ENCODE measurements around the gene MCUB. TPM values are rescaled to one million over a fixed set of nuclear protein-coding genes. Genes with fewer than 3 reads are reported as not detected.

The MCUB gene
- total RNA-seq, 8 experiments from 2014 or later: 2.8 to 12.1 (median 7.8) TPM

GRCh38 chr4:109614015-109614414 lies 54.0 kb downstream of the MCUB start:
- in situ Hi-C loops (cut with MboI; ENCODE audit: low pct_unique_long_range_greater_than_20kb in 2 of 9, low sequenced_read_pairs in 9 of 9, unreplicated experiment in 9 of 9): no loop called here
- Histone ChIP-seq H3K4me3 (no peak overlapping the region), H3K4me1 (replicated peaks in 1 of 2) (peaks cover 8 to 19% of the 10 kb centered on the region in 2 donors), H3K27ac (no peak overlapping the region)
- WGBS, 10 experiments: 60 to 100% (median 100%) methylated on average over 1 of the region's 1 CpG; no CpG with 5 or more reads in 5 of the 10 experiments
- ATAC-seq (replicated peaks in 6 of 8): no peak

GRCh38 chr4:109614466-109614865 lies 54.4 kb downstream of the MCUB start:
- ATAC-seq (replicated peaks in 6 of 8): no peak
- Histone ChIP-seq H3K4me3 (no peak overlapping the region), H3K4me1 (replicated peaks in 1 of 2) (peaks cover 8 to 19% of the 10 kb centered on the region in 2 donors), H3K27ac (no peak overlapping the region)
- 64 to 94% (median 85%) methylated on average over 2 to 5 of the region's 5 CpGs; no CpG with 5 or more reads in 2 of the 10 experiments for WGBS, 10 experiments
- in situ Hi-C loops (cut with MboI; ENCODE audit: low pct_unique_long_range_greater_than_20kb in 2 of 9, low sequenced_read_pairs in 9 of 9, unreplicated experiment in 9 of 9): no loop called here

GRCh38 chr4:109615742-109616141 lies 55.7 kb downstream of the MCUB start:
- in situ Hi-C loops (cut with MboI; ENCODE audit: low pct_unique_long_range_greater_than_20kb in 2 of 9, low sequenced_read_pairs in 9 of 9, unreplicated experiment in 9 of 9): no loop called here
- H3K4me3 ChIP-seq: no peak overlapping the region
- no peak for ATAC-seq (replicated peaks in 6 of 8)
- H3K27ac ChIP-seq: no peak overlapping the region
- H3K4me1 ChIP-seq (replicated peaks in 1 of 2): peaks cover 8 to 19% of the 10 kb centered on the region in 2 donors
- 50 to 100% (median 67%) methylated on average over 1 to 2 of the region's 2 CpGs; no CpG with 5 or more reads in 3 of the 10 experiments for WGBS, 10 experiments

GRCh38 chr4:109616243-109616642 lies 56.2 kb downstream of the MCUB start:
- in situ Hi-C loops (cut with MboI; ENCODE audit: low pct_unique_long_range_greater_than_20kb in 2 of 9, low sequenced_read_pairs in 9 of 9, unreplicated experiment in 9 of 9): no loop called here
- peak; percentile 45 to 98 (median 86) for ATAC-seq (replicated peaks in 6 of 8)
- no peak overlapping the region for H3K4me3 ChIP-seq
- no peak overlapping the region for H3K27ac ChIP-seq
- H3K4me1 ChIP-seq (replicated peaks in 1 of 2): peaks cover 8 to 19% of the 10 kb centered on the region in 2 donors
- 9 to 100% (median 40%) methylated on average over 1 of the region's 1 CpG; no CpG with 5 or more reads in 3 of the 10 experiments for WGBS, 10 experiments

GRCh38 chr4:109622626-109623025 lies 62.6 kb downstream of the MCUB start:
- in situ Hi-C loops (cut with MboI; ENCODE audit: low pct_unique_long_range_greater_than_20kb in 2 of 9, low sequenced_read_pairs in 9 of 9, unreplicated experiment in 9 of 9): no loop called here
- Histone ChIP-seq H3K4me3 (no peak overlapping the region), H3K27ac (no peak overlapping the region), H3K4me1 (replicated peaks in 1 of 2) (peaks cover 0 to 5% of the 10 kb centered on the region in 2 donors)
- ATAC-seq (replicated peaks in 6 of 8): no peak
- 80 to 100% (median 89%) methylated on average over 1 to 6 of the region's 7 CpGs; no CpG with 5 or more reads in 3 of the 10 experiments for WGBS, 10 experiments

GRCh38 chr4:109624536-109624935 lies 64.5 kb downstream of the MCUB start:
- no peak overlapping the region for H3K4me3 ChIP-seq
- H3K27ac ChIP-seq: no peak overlapping the region
- in situ Hi-C loops (cut with MboI; ENCODE audit: low pct_unique_long_range_greater_than_20kb in 2 of 9, low sequenced_read_pairs in 9 of 9, unreplicated experiment in 9 of 9): no loop called here
- WGBS, 10 experiments: 88 to 100% (median 96%) methylated on average over 1 to 2 of the region's 2 CpGs; no CpG with 5 or more reads in 3 of the 10 experiments
- no peak for ATAC-seq (replicated peaks in 6 of 8)
- H3K4me1 ChIP-seq (replicated peaks in 1 of 2): no peaks in the 10 kb centered on the region

- 70 to 100% (median 95%) methylated on average over 1 to 3 of the region's 4 CpGs; no CpG with 5 or more reads in 3 of the 10 experiments for WGBS, 10 experiments
- in situ Hi-C loops (cut with MboI; ENCODE audit: low pct_unique_long_range_greater_than_20kb in 2 of 9, low sequenced_read_pairs in 9 of 9, unreplicated experiment in 9 of 9): no loop called here
- no peak overlapping the region for H3K4me3 ChIP-seq
Observed at GRCh38 chr4:109627361-109627760, 67.3 kb downstream of the MCUB start.

GRCh38 chr4:109629775-109630174 lies 69.7 kb downstream of the MCUB start:
- in situ Hi-C loops (cut with MboI; ENCODE audit: low pct_unique_long_range_greater_than_20kb in 2 of 9, low sequenced_read_pairs in 9 of 9, unreplicated experiment in 9 of 9): no loop called here

More at GRCh38 chr4:109627361-109627760, 67.3 kb downstream of the MCUB start:
- no peak for ATAC-seq (replicated peaks in 6 of 8)
- no peak overlapping the region for H3K27ac ChIP-seq
- H3K4me1 ChIP-seq (replicated peaks in 1 of 2): peaks cover 0 to 2% of the 10 kb centered on the region in 2 donors

GRCh38 chr4:109631532-109632108 lies 71.6 kb downstream of the MCUB start:
- ATAC-seq (replicated peaks in 6 of 8): peak in 7 of 8 experiments; percentile 42 to 90 (median 55)
- in situ Hi-C loops (cut with MboI; ENCODE audit: low pct_unique_long_range_greater_than_20kb in 2 of 9, low sequenced_read_pairs in 9 of 9, unreplicated experiment in 9 of 9): no loop called here
- WGBS, 10 experiments: 6 to 78% (median 49%) methylated on average over 1 to 4 of the region's 5 CpGs; no CpG with 5 or more reads in 1 of the 10 experiments
- peaks cover 0 to 2% of the 10 kb centered on the region in 2 donors for H3K4me1 ChIP-seq (replicated peaks in 1 of 2)
- no peak overlapping the region for H3K4me3 ChIP-seq
- no peak overlapping the region for H3K27ac ChIP-seq

More at GRCh38 chr4:109629775-109630174, 69.7 kb downstream of the MCUB start:
- WGBS, 10 experiments: 0 to 80% (median 40%) methylated on average over 1 to 4 of the region's 4 CpGs; no CpG with 5 or more reads in 1 of the 10 experiments
- Histone ChIP-seq H3K27ac (no peak overlapping the region), H3K4me3 (no peak overlapping the region), H3K4me1 (replicated peaks in 1 of 2) (peaks cover 0 to 2% of the 10 kb centered on the region in 2 donors)
- peak in 1 of 8 experiments; percentile 79 for ATAC-seq (replicated peaks in 6 of 8)

- in situ Hi-C loops (cut with MboI; ENCODE audit: low pct_unique_long_range_greater_than_20kb in 2 of 9, low sequenced_read_pairs in 9 of 9, unreplicated experiment in 9 of 9): no loop called here
- no peak for ATAC-seq (replicated peaks in 6 of 8)
- 50 to 100% (median 97%) methylated on average over 1 to 2 of the region's 2 CpGs; no CpG with 5 or more reads in 2 of the 10 experiments for WGBS, 10 experiments
- no peak overlapping the region for H3K27ac ChIP-seq
- H3K4me1 ChIP-seq (replicated peaks in 1 of 2): no peaks in the 10 kb centered on the region
- H3K4me3 ChIP-seq: no peak overlapping the region
Observed at GRCh38 chr4:109640644-109641043, 80.6 kb downstream of the MCUB start.

GRCh38 chr4:109645874-109646710 lies 86.0 kb downstream of the MCUB start:
- H3K4me1 ChIP-seq (replicated peaks in 1 of 2): no peaks in the 10 kb centered on the region
- in situ Hi-C loops (cut with MboI; ENCODE audit: low pct_unique_long_range_greater_than_20kb in 2 of 9, low sequenced_read_pairs in 9 of 9, unreplicated experiment in 9 of 9): no loop called here
- no peak overlapping the region for H3K27ac ChIP-seq
- WGBS, 10 experiments: 72 to 92% (median 82%) methylated on average over 1 to 7 of the region's 7 CpGs; no CpG with 5 or more reads in 1 of the 10 experiments
- peak in 1 of 8 experiments; percentile 25 for ATAC-seq (replicated peaks in 6 of 8)
- H3K4me3 ChIP-seq: no peak overlapping the region

- no peak overlapping the region for H3K27ac ChIP-seq
- no peaks in the 10 kb centered on the region for H3K4me1 ChIP-seq (replicated peaks in 1 of 2)
- no peak overlapping the region for H3K4me3 ChIP-seq
- 48 to 100% (median 79%) methylated on average over 3 to 5 of the region's 5 CpGs; no CpG with 5 or more reads in 1 of the 10 experiments for WGBS, 10 experiments
- no peak for ATAC-seq (replicated peaks in 6 of 8)
- in situ Hi-C loops (cut with MboI; ENCODE audit: low pct_unique_long_range_greater_than_20kb in 2 of 9, low sequenced_read_pairs in 9 of 9, unreplicated experiment in 9 of 9): no loop called here
Observed at GRCh38 chr4:109648266-109648996, 88.4 kb downstream of the MCUB start.

All from motor neuron (in vitro differentiated cells).